GM21367 (cell line): ENCODE results near the gene RAD51D.
"Not testable (repeated sequence)": the region's sequence is repeated elsewhere in the genome, so short reads cannot be mapped to it uniquely, and the experiment has no call there.

Experiments
- ATAC-seq: cut with Tn5 transposase; IDR thresholded peaks from one replicate; pipeline ENCODE4 v1.9.1; 2021; ENCODE audit not compliant: unreplicated experiment

The RAD51D gene

DNA sequence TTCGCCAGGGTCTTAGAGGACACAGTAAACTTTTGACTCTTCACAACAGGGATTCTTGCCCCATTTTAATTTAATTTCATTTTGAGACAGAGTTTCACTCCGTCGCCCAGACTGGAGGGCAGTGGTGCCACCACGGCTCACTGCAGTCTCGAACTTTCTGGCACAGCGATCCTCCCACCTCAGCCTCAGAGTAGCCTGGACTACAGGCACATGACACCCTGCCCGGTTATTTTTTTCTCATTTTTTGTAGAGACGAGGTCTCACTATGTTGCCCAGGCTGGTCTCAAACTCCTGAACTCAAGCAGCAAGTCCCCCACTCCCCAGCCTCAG is 22.8 kb upstream of the RAD51D start:
- ATAC-seq, result no peak

DNA sequence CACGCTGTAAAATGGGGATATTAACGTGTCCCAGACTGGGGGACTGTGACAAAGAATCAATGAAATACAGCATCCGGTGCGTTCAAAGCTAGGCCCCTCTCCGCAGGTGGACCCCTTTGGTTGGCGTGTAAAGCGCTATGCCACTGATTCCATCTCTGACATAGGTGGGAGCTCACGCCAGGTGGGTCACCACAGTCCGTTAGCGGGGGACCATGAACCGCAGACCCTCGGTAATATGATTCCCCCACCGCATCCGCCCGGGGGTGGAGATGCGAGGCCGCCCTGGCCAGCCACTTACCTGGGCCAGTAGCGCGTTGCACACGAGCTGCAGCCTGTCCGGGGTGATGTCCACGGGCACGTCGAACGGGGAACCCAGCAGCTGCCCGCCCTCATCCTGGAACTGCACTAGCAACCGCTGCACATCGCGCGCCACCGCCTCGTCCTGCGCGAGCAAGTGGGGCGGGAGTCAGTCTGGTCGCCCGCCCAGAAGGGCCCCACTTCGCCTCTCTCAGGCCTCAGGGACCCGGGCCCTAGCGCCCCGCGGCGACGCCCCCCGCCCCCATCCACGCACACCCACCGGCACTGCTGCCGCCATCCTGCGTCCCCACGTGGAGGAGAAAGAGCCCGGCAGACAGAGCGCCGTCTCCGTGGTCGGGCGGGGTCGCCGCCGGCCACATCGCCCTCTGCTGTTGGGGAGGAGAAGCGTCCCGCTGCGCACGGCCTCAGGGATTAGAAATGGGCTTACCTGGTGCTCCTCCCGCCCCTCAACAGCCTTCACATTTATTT is 22.2 kb upstream of the RAD51D start, which contains the start of gene NLE1:
NLE1 (minus strand) TSS at position 623 of the 786 bp plus-strand sequence; CDS start at position 595, 28 bp downstream.
- peak; percentile 82 for ATAC-seq

DNA sequence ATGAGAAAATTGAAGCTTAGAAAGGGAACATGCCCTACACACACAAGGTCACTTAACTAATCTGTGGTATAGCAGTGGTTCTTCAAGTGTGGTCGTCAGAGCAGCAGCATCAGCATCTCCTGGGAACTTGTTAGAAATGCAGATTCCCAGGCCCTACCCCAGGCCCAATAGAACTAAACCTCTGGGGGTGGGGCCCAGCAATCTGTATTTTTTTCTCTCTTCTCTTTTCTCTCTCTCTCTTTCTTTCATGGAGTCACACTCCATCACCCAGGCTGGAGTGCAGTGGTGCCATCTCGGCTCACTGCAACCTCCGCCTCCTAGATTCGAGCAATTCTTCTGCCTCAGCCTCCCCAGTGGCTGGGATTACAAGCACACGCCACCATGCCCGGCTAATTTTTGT is 18.6 kb upstream of the RAD51D start:
- no peak for ATAC-seq

DNA sequence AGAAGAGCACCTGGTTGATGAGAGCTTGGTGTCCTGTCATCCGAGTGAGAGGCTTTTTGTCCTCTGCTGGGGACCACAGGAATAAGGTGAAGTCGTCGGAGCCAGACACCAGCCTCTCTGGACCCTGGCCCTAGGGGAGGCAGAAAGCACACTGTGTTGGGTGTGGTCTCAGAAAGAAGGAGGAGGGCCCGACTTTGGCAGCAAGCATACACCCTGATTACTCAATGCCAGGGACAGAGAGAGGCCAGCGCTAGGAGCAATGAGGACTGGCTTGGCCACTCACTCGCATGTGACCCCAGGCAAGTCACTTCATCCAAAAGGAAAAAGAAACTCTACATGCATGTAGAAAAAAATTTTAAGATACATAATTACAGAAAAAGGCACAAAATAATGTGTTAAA is 15.7 kb upstream of the RAD51D start:
- ATAC-seq, result no peak

DNA sequence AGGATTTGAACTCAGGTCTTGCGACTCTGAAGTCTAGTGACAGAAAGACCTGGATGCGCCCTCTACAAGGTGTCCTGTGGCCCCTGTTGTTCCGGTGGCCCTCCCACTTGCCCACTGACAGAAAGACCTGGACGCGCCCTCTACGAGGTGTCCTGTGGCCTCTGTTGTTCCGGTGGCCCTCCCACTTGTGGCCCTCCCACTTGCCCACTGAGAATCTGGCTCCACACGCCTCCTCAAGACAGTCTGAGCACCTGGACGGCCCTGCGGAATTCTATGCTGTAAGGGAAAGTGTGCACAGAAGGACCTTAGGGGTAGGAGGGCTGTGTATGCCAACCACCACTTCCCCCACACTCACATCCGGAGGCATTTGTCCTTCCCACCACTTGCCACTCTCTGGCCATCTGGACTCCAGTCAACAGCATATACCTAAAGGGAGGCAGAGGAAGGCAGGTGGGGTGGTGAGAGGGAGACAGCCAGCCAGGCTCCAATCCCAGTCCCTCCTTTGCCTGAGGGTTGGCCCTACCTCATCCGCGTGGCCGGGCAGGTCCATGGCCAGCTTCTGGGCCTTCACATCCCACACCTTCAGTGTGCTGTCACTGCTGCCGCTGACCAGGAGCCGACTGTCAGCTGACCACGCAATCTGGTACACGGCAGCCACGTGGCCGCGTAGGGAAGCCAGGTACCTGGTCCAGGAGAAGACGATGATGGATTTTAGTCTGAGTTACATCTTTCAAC is 13.3 kb upstream of the RAD51D start:
- ATAC-seq, result no peak

DNA sequence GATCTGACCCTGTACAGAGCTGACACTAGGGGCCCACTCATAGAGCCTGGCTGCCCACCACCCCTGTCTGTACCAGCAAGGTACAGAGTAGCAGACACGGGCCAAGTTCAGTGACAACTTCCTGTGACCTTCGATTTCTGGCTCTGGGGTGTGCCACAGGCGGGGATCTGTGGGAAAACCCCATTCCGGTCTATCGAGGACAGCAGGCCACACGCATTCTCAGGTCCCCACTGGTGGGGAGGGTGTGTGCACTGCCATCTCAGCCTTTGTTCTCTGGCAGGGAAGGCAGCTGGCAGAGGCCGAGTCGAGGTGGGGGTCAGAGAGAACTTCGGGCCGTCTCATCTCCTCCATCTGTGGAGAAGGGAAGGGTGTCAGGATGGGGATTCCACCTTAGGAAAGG is 12.4 kb upstream of the RAD51D start:
- no peak for ATAC-seq

DNA sequence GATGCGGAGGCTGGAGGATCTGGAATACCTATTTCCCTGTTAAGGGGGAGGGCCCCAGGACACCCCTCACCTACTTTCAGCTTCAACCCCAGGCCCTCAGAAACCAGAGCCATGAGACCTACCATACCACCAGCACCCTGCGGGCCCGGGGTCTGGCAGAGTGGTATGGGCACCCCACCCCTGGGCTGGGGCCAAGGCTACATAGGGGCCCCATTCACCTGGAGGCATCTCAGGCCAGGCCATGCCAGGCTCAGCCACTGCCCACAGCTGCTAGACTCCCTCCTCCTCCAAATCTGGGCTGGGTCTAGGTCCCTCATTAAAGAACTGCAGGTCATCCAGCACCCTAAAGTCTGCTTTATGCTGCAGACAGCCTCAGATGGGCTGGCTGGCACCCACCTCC is 10.7 kb upstream of the RAD51D start:
- no peak for ATAC-seq

DNA sequence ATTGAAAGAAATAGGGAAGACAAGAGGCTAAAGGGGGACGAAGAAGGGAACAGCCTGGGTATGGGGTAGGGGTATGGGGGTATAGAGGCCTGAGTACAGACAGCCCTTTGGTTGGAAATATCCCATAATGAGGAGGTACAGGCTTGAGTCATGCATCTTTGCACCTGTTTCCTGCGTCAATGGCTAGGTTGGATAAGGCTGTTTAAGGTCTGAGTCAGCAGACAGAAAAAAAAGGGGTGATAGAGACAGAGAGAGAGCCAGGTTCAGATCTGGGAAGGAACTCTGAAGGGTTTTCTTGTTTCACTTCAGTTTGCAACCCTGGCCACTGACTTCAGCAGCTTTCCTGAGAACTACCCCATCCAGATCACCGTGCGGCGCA is 10.3 kb upstream of the RAD51D start:
- no peak for ATAC-seq

DNA sequence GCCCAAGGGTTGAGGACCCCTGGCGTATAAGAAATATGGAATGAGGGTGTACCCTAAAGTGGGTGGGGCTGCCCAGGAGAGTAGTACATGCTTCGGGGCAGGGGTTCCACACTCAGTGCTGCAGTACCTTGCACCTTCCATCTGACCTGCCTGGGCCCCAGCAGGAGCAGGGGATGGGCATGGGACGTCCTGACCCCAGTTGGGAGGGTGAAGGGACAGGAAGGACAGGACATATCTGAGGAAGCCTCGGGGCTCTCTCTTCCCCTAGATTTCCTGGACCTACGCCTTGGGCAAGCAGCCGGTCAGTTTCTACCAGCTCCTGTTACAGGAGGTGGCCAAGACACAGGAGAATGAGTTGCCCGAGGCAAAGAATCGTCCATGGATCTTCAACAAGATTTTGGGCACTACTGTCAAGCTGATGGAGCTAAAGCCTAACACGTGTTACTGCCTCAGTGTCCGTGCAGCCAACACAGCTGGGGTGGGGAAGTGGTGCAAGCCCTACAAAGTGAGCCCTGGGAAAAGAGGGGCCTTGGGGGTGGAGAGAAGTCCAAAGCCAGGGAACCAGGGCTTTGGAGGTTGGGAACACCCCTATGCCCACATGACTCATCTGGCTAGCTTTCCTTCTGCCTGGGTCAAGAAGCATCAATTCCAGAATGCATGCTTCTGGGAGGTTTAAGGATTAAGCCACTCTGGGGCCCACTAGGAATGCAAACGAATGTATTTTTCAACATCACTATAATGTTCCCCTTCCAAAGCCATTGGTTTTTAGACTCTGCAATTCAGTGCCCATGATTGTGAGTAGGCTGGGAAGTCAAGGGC is 9.7 kb upstream of the RAD51D start:
- ATAC-seq, result no peak

DNA sequence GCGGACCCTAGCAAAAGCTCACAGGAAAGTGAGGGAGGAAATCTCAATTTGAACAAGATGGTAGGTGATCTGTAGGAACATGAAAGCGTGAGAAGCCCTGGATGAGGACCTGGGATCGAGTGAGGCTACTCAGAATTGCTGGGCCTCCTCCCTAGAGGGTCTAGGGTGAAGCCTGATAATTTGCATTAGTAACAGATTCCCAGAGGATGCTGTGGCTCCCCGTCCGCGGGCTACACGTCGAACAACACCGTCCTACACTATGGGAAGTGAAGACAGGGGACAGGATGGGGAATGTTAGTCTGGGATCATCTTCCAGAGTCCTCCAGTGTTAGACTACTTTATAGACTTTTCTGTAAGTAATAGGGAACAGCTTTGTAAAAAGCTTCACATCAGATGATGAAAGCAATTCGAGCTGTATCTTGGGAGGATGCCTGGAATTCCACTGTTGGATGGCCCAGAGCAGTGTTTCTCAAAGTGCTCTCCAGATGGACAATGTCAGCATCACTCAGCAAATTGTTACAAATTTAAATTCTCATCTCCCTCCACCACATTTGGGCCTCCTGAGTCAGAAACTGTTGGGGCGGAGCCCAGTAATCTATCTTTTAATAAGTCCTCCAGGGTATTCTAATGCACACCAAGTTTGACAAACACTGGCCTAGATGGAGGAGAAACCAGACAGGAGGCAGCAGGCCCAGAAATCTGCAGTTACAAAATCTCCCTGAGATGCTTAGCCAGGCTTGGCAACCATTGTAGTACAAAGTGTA is 8.3 kb upstream of the RAD51D start:
- ATAC-seq, result no peak

DNA sequence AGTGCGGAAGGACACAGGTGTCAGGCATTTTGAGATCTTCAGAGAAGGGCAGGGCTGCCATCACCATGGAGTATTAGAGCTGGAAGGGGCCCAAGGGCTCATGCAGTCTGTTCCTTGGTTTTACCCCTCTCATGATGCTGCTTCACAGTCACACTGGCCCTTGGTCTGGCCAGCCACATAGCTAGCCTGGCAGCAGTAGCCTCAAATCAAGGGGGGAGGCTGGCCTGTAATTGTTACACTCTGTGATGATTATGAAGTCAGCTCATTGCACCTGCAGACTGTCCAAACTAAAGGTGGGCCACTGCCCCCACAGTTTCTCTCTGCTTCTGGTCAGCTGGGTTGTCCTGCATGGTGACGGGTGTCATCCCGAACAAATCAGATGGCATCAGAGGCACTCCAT is 1.7 kb upstream of the RAD51D start, which contains the start of gene FNDC8:
FNDC8 (plus strand) TSS at position 301 of the 400 bp plus-strand sequence; CDS start at position 380, 79 bp downstream.
- ATAC-seq, result no peak

DNA sequence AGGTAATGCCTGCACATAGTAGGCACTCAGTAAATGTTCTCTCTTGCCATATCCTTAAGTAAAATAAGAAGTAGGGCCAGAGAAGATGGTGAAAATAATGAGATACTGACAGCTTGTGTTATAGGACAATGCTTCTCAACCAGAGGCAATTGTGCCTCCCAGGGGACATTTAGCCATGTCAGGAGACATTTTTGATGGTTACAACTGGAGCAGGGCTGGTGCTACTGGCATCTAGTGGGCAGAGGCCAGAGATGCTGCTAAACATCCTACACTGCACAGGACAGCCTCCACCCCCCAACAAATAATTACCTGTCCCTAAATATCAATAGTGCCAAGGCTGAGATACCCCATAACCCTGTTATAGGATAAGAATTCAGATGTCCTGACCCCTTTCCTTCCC is 1.7 kb downstream of the RAD51D start:
- no peak for ATAC-seq

DNA sequence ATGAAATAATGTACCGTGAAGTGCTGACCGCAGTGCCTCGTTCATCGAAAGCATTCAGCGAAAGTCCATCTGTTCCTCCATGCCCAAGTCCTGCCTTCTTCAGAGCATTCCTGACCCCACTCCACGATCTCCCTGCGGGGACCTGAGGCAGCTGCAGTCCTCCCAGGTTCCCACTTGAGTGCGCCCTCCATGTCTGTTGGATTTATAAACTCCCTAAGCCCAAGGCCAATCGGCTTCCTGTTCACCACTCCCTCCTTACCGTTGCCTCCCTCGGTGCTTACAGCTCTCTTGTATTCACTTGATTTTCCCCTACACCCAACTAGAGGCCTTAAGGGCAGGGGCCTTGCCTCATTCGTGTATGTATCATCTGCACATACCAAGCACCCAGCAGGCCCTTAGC is 2.8 kb downstream of the RAD51D start:
- no peak for ATAC-seq

DNA sequence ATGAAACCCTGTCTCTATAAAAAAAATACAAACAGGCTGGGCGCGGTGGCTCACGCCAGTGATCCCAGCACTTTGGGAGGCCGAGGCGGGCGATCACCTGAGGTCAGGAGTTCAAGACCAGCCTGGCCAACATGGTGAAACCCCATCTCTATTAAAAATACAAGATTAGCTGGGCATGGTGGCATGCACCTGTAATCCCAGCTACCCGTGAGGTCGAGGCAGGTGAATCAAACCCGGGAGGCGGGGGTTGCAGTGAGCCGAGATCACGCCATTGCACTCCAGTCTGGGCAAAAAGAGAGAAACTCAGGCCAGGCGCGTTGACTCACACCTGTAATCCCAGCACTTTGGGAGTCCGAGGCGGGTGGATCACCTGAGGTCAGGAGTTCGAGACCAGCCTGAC is 8.9 kb downstream of the RAD51D start:
- not testable (repeated sequence) for ATAC-seq

DNA sequence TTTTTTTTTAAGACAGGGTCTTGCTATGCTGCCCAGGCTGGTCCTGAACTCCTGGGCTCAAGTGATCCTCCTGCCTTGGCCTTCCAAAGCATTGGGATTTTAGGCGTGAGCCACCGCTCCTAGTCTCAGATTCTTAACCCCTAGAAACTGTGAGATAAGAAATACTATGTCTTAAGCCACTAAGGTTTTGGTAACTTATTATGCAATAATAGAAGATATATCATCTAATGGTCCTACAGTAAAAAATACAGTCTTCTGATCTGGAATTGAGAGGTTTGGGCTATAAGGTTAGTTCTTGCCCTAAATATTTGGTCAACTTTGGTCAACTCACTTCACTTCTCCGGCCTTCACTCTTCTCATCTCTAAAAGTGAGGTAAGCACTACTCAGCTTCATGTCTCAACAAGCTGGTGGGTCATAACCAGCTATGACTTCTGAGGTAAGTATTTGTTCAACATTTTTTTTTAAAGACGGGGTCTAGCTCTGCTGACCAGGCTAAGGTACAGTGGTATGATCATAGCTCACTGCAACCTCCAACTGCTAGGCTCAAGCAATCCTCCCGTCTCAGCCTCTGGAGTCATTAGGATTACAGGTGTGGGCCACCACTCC is 14.7 kb downstream of the RAD51D start:
- ATAC-seq, result no peak

DNA sequence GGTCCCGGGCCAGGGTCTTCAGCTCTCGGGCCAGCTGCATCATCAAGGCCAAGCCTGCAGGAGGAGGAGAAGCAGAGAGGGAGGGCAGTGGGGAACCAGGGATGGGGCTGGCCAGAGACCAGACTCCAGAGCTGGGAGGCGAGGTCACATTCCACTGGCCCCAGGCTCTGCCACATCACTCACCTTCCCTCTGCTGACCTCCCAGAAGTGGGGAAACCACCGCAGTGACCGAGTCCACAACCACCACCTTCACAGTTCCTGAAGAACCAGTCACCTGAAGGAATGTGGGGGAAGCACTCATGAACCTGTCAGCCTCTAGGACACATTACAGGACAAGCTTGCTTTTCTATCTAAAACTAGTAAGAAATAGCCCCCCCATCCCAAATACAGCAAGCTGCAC is 16.4 kb downstream of the RAD51D start:
- no peak for ATAC-seq

DNA sequence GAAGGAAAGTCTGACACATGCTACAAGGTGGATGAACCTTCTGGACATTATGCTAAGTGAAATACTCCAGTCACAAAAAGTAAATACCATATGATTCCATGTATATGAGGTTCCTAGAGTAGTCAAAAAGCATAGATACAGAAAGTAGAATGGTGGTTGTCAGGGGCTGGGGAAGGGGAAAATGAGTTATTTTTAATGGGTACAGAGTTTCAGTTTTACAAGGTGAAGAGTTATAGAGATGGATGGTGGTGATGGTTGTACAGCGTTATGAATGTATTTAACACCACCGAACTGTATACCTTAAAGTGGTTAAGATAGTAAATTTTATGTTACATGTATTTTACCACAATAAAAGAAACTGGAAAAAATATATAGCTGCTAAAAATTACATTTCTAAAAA is 17.9 kb downstream of the RAD51D start:
- ATAC-seq, result no peak

DNA sequence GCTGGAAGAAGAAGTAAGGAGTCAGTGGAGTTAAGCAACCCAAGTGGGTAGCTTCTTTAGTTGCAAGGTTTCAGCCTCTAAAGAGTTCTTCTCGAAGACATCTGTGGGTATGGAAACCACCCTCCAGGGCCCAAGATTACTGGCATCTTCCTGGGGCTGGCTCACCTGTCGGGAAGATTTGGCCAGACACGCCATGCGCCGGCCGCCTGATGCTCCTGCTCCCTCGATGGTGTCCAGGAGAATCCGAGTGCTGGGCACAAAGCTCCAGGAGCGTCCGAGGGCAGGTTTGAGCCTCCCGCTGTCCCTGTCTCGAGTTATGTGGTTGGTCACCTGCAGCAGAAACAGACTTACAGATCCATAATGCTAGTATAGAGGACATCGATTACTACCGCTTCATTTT is 18.6 kb downstream of the RAD51D start:
- ATAC-seq, result no peak

DNA sequence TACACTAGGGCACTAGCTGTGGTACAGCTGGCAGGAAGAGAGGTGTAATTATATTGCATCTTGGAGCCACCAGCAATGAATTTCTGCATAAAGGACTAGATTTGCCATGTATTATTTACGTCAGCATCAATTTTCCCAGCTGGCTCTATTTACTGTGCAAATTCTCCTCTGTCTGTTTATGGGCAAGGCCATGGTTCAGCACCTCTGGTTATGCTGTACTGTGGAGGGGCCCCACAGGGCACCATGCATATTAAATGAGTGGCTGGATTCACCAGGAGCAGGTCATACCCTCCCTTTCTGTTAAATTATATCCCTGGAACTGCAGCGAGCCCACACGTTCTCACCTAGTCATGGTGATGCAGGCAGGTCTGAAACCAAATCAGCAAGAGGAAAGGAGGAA is 19.8 kb downstream of the RAD51D start:
- no peak for ATAC-seq

DNA sequence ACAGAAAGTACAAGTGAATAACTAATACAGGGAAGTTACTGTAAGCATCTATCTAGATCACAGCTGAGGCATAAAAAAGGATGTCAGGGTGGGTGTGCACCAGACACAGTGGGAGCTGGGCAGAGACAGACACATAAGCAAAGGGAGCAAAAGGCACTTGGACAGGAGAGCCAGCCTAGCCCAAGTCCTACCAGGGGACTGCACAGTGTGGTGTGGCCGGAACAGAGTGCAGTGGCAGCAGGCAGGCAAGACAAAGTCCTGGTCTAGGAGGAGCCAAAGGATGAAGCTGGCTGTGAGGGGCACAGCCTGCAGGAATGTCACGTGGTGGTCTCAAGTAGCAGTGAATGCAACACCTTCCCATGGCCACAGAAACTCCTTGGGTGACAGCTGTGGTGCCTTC is 21.9 kb downstream of the RAD51D start:
- ATAC-seq, result no peak

DNA sequence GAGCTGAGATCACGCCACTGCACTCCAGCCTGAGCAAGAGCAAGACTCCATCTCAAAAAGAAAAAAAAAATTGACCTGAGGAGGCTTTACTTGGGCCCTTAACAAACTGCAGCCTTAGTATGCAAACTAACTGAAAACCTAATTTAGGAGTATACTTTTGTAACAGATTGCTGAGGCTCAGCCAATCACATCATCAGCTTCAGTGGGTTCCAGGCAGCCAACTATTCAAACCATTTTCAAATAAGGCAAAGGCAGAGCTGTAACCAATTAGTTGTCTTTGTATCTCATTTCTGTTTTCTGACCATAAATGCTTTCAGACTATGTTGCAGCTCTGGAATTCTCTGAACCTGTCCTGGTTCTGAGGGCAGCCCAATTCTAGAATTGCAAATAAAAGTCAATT is 23.9 kb downstream of the RAD51D start:
- no peak for ATAC-seq
